ENCODE data around the gene GOLGA6L26. TPM values are rescaled to one million over a fixed set of nuclear protein-coding genes. Genes with fewer than 3 reads are reported as not detected.

GOLGA6L26 gene
- total RNA-seq, 1 experiment from 2014 or later = not detected

Other genes starting within 250 kb of the GOLGA6L26 start
- gene GOLGA6L1, start 197.4 kb downstream of the GOLGA6L26 start, total RNA-seq (2021; ENCODE audit: unreplicated experiment) = not detected
- gene GOLGA8S, start 20.6 kb upstream of the GOLGA6L26 start, total RNA-seq (2021; ENCODE audit: unreplicated experiment) = 0.15 TPM
- gene GOLGA6L2, start 113.0 kb upstream of the GOLGA6L26 start, total RNA-seq (2021; ENCODE audit: unreplicated experiment) = not detected
- gene MKRN3, start 231.5 kb upstream of the GOLGA6L26 start, total RNA-seq (2021; ENCODE audit: unreplicated experiment) = 10.1 TPM

Data from HCT116 (cell line).